K562 (cell line): ENCODE data around the gene ANGEL2. TPM values are rescaled to one million over a fixed set of nuclear protein-coding genes. Genes with fewer than 3 reads are reported as not detected.

Source experiments
- ATF3 ChIP-seq, 2 experiments: fragments of 450-650 bp in 1 of 2; sonication (generic) in 1 of 2; formaldehyde crosslinking in 1 of 2; IDR thresholded peaks in 1 of 2; conservative IDR thresholded peaks in 1 of 2; 2 replicates each; pipeline versions ENCODE4 v1.6.1 to v1.8.1; 2016 to 2023; ENCODE audit warnings: mild to moderate bottlenecking in 2 of 2, moderate library complexity in 2 of 2, inconsistent platforms in 1 of 2, missing genetic modification reagents in 1 of 2
- CEBPZ ChIP-seq: fragments of 150-350 bp; IDR thresholded peaks from 2 replicates; pipeline ENCODE4 v1.6.1; 2014; ENCODE audit warnings: low read depth, mild to moderate bottlenecking, low read length, borderline replicate concordance
- PCBP1 ChIP-seq: fragments of 200-400 bp; formaldehyde crosslinking; IDR thresholded peaks from 2 replicates; pipeline ENCODE4 v1.6.1; 2018; ENCODE audit warnings: mild to moderate bottlenecking, low read depth, low read length; ENCODE audit not compliant: poor library complexity, severe bottlenecking
- SOX6 ChIP-seq: fragments of 450-650 bp; IDR thresholded peaks from 2 replicates; pipeline ENCODE4 v1.6.1; 2014; ENCODE audit warnings: mild to moderate bottlenecking
- USF2 ChIP-seq: sonication (generic); formaldehyde crosslinking; IDR thresholded peaks from 2 replicates; pipeline ENCODE4 v1.5.0; 2020; ENCODE audit warnings: missing genetic modification reagents
- polyA plus RNA-seq, 8 experiments: library from polyadenylated mRNA; depleted of rRNA in 4 of 8; stranded (reverse) in 5 of 8; unstranded in 3 of 8; fragments of >200 nt; fragmentation: Nextera tagmentation in 2 of 8; fragmentation: Illumina TruSeq in 1 of 8; extraction: Ambion mirVana in 2 of 8; extraction: Trizol in 1 of 8; gene quantifications; 2 replicates each; pipeline versions ENCODE4 v1.2.1 to v1.2.3, GENCODE V29; 2011 to 2014; ENCODE audit warnings: inconsistent platforms in 1 of 8, missing spikeins in 1 of 8
- total RNA-seq, 7 experiments: library from RNA; depleted of rRNA in 6 of 7; stranded (reverse); fragments of >200 nt in 6 of 7; fragmentation: Illumina TruSeq in 2 of 7; extraction: Trizol in 2 of 7; gene quantifications; 2 replicates each; pipeline versions ENCODE4 v1.2.1 to v1.2.3, GENCODE V29; 2011 to 2021; ENCODE audit warnings: low replicate concordance in 1 of 7
- TF ChIP-seq, protein P1 (sequence below): fragments of 450-650 bp; IDR thresholded peaks from 2 replicates; pipeline ENCODE4 v1.6.1; 2016; ENCODE audit warnings: mild to moderate bottlenecking, moderate library complexity

The ANGEL2 gene
- total and polyA plus RNA-seq, 9 of the 15 experiments (the other 6 are each of a cell fraction or from before 2014, with no cell fraction given), result 6.8 to 34.6 (median 26.2) TPM

DNA sequence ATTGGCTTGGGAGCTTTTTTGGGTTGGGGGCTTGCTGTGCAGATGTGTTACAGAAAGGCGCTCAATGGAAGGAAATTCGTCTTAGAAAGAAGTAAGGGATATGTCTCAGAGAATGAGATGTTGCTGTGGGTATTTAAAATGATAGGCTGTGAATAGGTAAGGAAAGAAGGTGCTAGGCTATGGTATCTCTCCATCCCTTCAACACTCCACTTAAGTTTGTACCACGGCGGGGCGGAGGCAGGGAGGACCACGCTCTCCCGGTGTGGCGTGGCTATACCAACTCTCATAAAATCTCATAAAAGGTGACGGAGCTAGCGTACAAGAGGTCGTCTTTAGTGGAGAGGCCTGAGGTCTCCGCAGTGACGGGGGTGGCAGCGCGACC, 35.1 kb upstream of the ANGEL2 start (continued):
- TF ChIP-seq USF2, result no peak
- no peak for TF ChIP-seq ATF3 (IDR thresholded peaks at IDR 0.05)
- TF ChIP-seq ATF3 (CRISPR knock-in tag; conservative IDR thresholded peaks at IDR 0.05), result 0 out of 2 replicates have a peak, but pooled peaks have one; percentile 20
- TF ChIP-seq PCBP1, result no peak
- no peak for TF ChIP-seq SOX6
- no peak for TF ChIP-seq CEBPZ
- TF ChIP-seq, protein P1, sequence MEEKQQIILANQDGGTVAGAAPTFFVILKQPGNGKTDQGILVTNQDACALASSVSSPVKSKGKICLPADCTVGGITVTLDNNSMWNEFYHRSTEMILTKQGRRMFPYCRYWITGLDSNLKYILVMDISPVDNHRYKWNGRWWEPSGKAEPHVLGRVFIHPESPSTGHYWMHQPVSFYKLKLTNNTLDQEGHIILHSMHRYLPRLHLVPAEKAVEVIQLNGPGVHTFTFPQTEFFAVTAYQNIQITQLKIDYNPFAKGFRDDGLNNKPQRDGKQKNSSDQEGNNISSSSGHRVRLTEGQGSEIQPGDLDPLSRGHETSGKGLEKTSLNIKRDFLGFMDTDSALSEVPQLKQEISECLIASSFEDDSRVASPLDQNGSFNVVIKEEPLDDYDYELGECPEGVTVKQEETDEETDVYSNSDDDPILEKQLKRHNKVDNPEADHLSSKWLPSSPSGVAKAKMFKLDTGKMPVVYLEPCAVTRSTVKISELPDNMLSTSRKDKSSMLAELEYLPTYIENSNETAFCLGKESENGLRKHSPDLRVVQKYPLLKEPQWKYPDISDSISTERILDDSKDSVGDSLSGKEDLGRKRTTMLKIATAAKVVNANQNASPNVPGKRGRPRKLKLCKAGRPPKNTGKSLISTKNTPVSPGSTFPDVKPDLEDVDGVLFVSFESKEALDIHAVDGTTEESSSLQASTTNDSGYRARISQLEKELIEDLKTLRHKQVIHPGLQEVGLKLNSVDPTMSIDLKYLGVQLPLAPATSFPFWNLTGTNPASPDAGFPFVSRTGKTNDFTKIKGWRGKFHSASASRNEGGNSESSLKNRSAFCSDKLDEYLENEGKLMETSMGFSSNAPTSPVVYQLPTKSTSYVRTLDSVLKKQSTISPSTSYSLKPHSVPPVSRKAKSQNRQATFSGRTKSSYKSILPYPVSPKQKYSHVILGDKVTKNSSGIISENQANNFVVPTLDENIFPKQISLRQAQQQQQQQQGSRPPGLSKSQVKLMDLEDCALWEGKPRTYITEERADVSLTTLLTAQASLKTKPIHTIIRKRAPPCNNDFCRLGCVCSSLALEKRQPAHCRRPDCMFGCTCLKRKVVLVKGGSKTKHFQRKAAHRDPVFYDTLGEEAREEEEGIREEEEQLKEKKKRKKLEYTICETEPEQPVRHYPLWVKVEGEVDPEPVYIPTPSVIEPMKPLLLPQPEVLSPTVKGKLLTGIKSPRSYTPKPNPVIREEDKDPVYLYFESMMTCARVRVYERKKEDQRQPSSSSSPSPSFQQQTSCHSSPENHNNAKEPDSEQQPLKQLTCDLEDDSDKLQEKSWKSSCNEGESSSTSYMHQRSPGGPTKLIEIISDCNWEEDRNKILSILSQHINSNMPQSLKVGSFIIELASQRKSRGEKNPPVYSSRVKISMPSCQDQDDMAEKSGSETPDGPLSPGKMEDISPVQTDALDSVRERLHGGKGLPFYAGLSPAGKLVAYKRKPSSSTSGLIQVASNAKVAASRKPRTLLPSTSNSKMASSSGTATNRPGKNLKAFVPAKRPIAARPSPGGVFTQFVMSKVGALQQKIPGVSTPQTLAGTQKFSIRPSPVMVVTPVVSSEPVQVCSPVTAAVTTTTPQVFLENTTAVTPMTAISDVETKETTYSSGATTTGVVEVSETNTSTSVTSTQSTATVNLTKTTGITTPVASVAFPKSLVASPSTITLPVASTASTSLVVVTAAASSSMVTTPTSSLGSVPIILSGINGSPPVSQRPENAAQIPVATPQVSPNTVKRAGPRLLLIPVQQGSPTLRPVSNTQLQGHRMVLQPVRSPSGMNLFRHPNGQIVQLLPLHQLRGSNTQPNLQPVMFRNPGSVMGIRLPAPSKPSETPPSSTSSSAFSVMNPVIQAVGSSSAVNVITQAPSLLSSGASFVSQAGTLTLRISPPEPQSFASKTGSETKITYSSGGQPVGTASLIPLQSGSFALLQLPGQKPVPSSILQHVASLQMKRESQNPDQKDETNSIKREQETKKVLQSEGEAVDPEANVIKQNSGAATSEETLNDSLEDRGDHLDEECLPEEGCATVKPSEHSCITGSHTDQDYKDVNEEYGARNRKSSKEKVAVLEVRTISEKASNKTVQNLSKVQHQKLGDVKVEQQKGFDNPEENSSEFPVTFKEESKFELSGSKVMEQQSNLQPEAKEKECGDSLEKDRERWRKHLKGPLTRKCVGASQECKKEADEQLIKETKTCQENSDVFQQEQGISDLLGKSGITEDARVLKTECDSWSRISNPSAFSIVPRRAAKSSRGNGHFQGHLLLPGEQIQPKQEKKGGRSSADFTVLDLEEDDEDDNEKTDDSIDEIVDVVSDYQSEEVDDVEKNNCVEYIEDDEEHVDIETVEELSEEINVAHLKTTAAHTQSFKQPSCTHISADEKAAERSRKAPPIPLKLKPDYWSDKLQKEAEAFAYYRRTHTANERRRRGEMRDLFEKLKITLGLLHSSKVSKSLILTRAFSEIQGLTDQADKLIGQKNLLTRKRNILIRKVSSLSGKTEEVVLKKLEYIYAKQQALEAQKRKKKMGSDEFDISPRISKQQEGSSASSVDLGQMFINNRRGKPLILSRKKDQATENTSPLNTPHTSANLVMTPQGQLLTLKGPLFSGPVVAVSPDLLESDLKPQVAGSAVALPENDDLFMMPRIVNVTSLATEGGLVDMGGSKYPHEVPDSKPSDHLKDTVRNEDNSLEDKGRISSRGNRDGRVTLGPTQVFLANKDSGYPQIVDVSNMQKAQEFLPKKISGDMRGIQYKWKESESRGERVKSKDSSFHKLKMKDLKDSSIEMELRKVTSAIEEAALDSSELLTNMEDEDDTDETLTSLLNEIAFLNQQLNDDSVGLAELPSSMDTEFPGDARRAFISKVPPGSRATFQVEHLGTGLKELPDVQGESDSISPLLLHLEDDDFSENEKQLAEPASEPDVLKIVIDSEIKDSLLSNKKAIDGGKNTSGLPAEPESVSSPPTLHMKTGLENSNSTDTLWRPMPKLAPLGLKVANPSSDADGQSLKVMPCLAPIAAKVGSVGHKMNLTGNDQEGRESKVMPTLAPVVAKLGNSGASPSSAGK, result peak; percentile 96
